Fibroblast of skin of back (primary cell): ENCODE measurements around the gene PRKG1.
"Not testable (repeated sequence)": the region's sequence is repeated elsewhere in the genome, so short reads cannot be mapped to it uniquely, and the experiment has no call there.

ENCODE experiments used
- DNase-seq: peaks from one replicate; pipeline ENCODE4 v3.0.0-alpha.2; 2013

Gene PRKG1

GRCh38 chr10:51117053-51117660, 42.9 kb downstream of the PRKG1 start:
- no peak for DNase-seq

GRCh38 chr10:51117794-51118193, 43.5 kb downstream of the PRKG1 start:
- DNase-seq = peak; percentile 40

GRCh38 chr10:51119441-51119840, 45.2 kb downstream of the PRKG1 start:
- no peak for DNase-seq

- DNase-seq = no peak
Measured at GRCh38 chr10:51121861-51122260, 47.6 kb downstream of the PRKG1 start.

GRCh38 chr10:51124852-51125251, 50.6 kb downstream of the PRKG1 start:
- DNase-seq = no peak

- DNase-seq = no peak
Measured at GRCh38 chr10:51125518-51125917, 51.2 kb downstream of the PRKG1 start.

GRCh38 chr10:51129946-51130544, 55.8 kb downstream of the PRKG1 start:
- no peak for DNase-seq

GRCh38 chr10:51137756-51138529, 63.7 kb downstream of the PRKG1 start:
- peak; percentile 28 for DNase-seq

GRCh38 chr10:51139176-51139575, 64.9 kb downstream of the PRKG1 start:
- peak; percentile 38 for DNase-seq

- DNase-seq = no peak
Measured at GRCh38 chr10:51141010-51141409, 66.7 kb downstream of the PRKG1 start.

GRCh38 chr10:51144161-51144781, 70.0 kb downstream of the PRKG1 start:
- no peak for DNase-seq

GRCh38 chr10:51145375-51145774, 71.1 kb downstream of the PRKG1 start:
- DNase-seq = no peak

GRCh38 chr10:51147644-51148399, 73.5 kb downstream of the PRKG1 start:
- DNase-seq = no peak

- peak; percentile 89 for DNase-seq
Measured at GRCh38 chr10:51156926-51157325, 82.6 kb downstream of the PRKG1 start.

- DNase-seq = no peak
Measured at GRCh38 chr10:51158832-51159231, 84.5 kb downstream of the PRKG1 start.

GRCh38 chr10:51159841-51160240, 85.6 kb downstream of the PRKG1 start:
- DNase-seq = peak; percentile 48

- no peak for DNase-seq
Measured at GRCh38 chr10:51162002-51162401, 87.7 kb downstream of the PRKG1 start.

- DNase-seq = not testable (repeated sequence)
Measured at GRCh38 chr10:51163380-51164049, 89.2 kb downstream of the PRKG1 start.

GRCh38 chr10:51168086-51168815, 94.0 kb downstream of the PRKG1 start:
- DNase-seq = no peak

- peak; percentile 35 for DNase-seq
Measured at GRCh38 chr10:51169111-51169510, 94.8 kb downstream of the PRKG1 start.

- DNase-seq = peak; percentile 66
Measured at GRCh38 chr10:51170518-51171245, 96.4 kb downstream of the PRKG1 start.
